Activated naive CD8-positive, alpha-beta T cell treated with anti-CD3 and anti-CD28 coated beads for 36 hours (primary cell): Measurements from ENCODE around the gene NUAK1. TPM values are rescaled to one million over a fixed set of nuclear protein-coding genes. Genes with fewer than 3 reads are reported as not detected.

Experiments
- DNase-seq: peaks from one replicate; pipeline ENCODE4 v3.0.0; 2021
- H3K27ac Mint-ChIP-seq: one replicate; pipeline ENCODE4 v1.8.0; 2022; ENCODE audit warnings: mild to moderate bottlenecking, moderate library complexity, mixed read lengths
- H3K27me3 Mint-ChIP-seq: one replicate; pipeline ENCODE4 v1.8.0; 2022; ENCODE audit warnings: mild to moderate bottlenecking, mixed read lengths
- H3K36me3 Mint-ChIP-seq: one replicate; pipeline ENCODE4 v1.8.0; 2021; ENCODE audit warnings: mild to moderate bottlenecking, mixed read lengths
- H3K4me1 Mint-ChIP-seq: one replicate; pipeline ENCODE4 v1.8.0; 2021; ENCODE audit warnings: mixed read lengths
- H3K4me3 Mint-ChIP-seq: one replicate; pipeline ENCODE4 v1.8.0; 2022; ENCODE audit warnings: mild to moderate bottlenecking, moderate library complexity, mixed read lengths
- H3K9me3 Mint-ChIP-seq: one replicate; pipeline ENCODE4 v1.8.0; 2022; ENCODE audit warnings: mixed read lengths
- total RNA-seq, 2 experiments: library from RNA; stranded (reverse); gene quantifications; one replicate each; pipeline ENCODE4 v1.2.3, GENCODE V29; 2021

The NUAK1 gene
- total RNA-seq, 2 experiments from 2014 or later, result not detected

DNA sequence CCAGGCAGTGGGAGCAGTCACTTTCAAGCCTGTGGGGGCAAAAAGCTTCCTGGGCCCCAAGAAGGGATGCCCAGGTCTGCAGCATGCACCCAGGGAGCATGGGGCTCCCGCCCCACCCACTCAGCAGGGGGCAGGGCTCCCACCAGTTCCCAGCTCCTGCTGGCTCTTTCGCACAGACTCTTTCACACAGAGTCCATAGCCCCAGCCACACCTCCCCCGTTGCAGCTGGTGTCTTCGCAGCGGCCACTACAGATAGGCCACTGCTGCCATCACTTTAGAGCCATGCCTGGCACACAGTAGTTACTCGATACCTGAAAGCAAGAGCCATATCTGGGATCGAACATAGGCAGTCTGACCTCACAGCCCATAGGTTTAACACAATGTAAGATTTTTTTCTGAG, 98.2 kb downstream of the NUAK1 start:
- no peak for DNase-seq
- no peaks in the 10 kb centered on the region for H3K36me3 Mint-ChIP-seq
- H3K4me3 Mint-ChIP-seq, result no peak overlapping the region
- no peaks in the 10 kb centered on the region for H3K9me3 Mint-ChIP-seq
- H3K27ac Mint-ChIP-seq, result no peak overlapping the region
- H3K4me1 Mint-ChIP-seq, result no peaks in the 10 kb centered on the region
- peaks cover 11% of the 10 kb centered on the region for H3K27me3 Mint-ChIP-seq

GRCh38 chr12:106039646-106040404, 98.9 kb downstream of the NUAK1 start:
- DNase-seq, result no peak
- no peaks in the 10 kb centered on the region for H3K9me3 Mint-ChIP-seq
- peaks cover 11% of the 10 kb centered on the region for H3K27me3 Mint-ChIP-seq
- H3K4me1 Mint-ChIP-seq, result no peaks in the 10 kb centered on the region
- no peak overlapping the region for H3K27ac Mint-ChIP-seq
- no peaks in the 10 kb centered on the region for H3K36me3 Mint-ChIP-seq
- H3K4me3 Mint-ChIP-seq, result no peak overlapping the region

DNA sequence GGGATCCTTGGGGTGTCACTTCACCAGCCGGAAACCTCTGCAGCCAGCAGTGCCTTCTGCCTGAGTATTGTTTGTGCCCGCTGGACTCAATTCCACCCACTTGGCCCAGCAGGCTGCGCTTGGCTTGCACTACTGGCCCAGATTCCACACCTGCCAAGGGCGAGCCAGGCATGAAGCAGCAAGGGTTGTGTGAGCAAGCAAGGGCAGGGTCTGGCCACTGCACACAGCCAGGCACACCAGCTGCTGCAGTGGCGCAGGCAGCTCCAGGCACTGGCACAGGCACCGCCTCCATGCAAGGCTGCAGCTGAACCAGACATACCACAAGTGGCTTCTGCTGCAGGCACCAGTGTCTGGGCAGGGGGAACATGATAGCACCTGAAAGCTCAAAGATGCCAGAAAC, 99.5 kb downstream of the NUAK1 start:
- H3K36me3 Mint-ChIP-seq, result no peaks in the 10 kb centered on the region
- DNase-seq, result no peak
- H3K4me1 Mint-ChIP-seq, result no peaks in the 10 kb centered on the region
- H3K9me3 Mint-ChIP-seq, result no peaks in the 10 kb centered on the region
- no peak overlapping the region for H3K27ac Mint-ChIP-seq
- no peak overlapping the region for H3K4me3 Mint-ChIP-seq
- H3K27me3 Mint-ChIP-seq, result peaks cover 11% of the 10 kb centered on the region

- no peak overlapping the region for H3K27ac Mint-ChIP-seq
- DNase-seq, result no peak
- no peaks in the 10 kb centered on the region for H3K4me1 Mint-ChIP-seq
- H3K27me3 Mint-ChIP-seq, result peaks cover 11% of the 10 kb centered on the region
- no peaks in the 10 kb centered on the region for H3K9me3 Mint-ChIP-seq
- no peaks in the 10 kb centered on the region for H3K36me3 Mint-ChIP-seq
- no peak overlapping the region for H3K4me3 Mint-ChIP-seq
These were observed 101.0 kb downstream of the NUAK1 start for GRCh38 chr12:106037524-106038298.

DNA sequence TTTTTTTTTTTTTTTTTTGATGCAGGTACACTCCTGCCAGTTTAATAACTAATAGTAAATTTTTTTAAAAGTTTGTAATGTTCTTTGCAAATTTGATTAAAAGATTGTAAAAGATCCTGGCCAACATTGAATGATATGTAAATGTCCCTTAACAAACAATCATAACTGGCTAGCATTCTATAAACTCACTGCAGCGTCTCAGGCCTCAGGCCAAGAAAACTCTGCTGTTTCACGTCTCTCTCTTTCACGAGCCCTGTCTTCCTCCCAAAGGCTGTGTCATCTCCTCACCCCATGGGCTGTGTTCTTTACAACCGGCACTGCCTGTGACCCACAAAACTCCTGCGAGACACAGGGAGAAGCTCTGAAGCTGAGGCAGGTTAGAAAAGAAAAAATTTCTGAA, 103.3 kb downstream of the NUAK1 start:
- no peak overlapping the region for H3K27ac Mint-ChIP-seq

GRCh38 chr12:106034316-106034715, 104.4 kb downstream of the NUAK1 start:
- no peak overlapping the region for H3K4me3 Mint-ChIP-seq
- no peak overlapping the region for H3K27ac Mint-ChIP-seq
- no peak for DNase-seq
- no peaks in the 10 kb centered on the region for H3K4me1 Mint-ChIP-seq
- H3K36me3 Mint-ChIP-seq, result no peaks in the 10 kb centered on the region
- peaks cover 6% of the 10 kb centered on the region for H3K27me3 Mint-ChIP-seq
- H3K9me3 Mint-ChIP-seq, result no peaks in the 10 kb centered on the region

More for the DNA sequence above, 103.3 kb downstream of the NUAK1 start:
- no peak for DNase-seq
- Mint-ChIP-seq H3K27me3 (peaks cover 6% of the 10 kb centered on the region), H3K36me3 (no peaks in the 10 kb centered on the region), H3K9me3 (no peaks in the 10 kb centered on the region), H3K4me1 (no peaks in the 10 kb centered on the region), H3K4me3 (no peak overlapping the region)

DNA sequence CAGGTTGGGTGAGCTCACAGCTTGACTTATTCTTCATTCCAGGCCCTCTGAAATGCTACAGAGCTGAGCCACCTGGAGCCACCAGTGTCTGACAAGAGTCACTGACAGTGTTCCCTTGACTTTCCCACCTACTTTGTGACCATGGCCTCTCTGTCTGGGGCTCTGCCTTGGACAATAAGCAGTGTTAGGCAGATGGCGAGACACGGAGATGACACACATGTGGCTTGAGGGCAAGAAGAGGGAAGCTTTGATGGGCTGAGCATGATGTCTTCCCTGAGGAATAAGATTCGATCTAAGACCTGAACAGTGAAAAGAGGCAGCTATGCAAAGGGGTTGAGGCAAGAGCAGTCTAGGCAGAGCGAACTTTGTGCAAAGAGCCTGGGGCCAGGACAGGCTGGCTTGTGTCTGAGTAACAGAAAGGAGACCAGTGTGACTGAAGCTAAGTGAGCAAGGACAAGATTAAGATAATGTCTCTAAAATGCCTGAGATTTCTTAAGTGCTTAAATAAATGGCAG, 105.5 kb downstream of the NUAK1 start:
- H3K27ac Mint-ChIP-seq, result no peak overlapping the region
- no peaks in the 10 kb centered on the region for H3K4me1 Mint-ChIP-seq
- H3K9me3 Mint-ChIP-seq, result no peaks in the 10 kb centered on the region
- peaks cover 8% of the 10 kb centered on the region for H3K27me3 Mint-ChIP-seq
- DNase-seq, result no peak
- H3K4me3 Mint-ChIP-seq, result no peak overlapping the region
- no peaks in the 10 kb centered on the region for H3K36me3 Mint-ChIP-seq

- Mint-ChIP-seq H3K36me3 (no peaks in the 10 kb centered on the region), H3K9me3 (no peaks in the 10 kb centered on the region), H3K4me1 (no peaks in the 10 kb centered on the region), H3K27me3 (peaks cover 10% of the 10 kb centered on the region), H3K27ac (no peak overlapping the region), H3K4me3 (no peak overlapping the region)
- no peak for DNase-seq
These were observed 106.2 kb downstream of the NUAK1 start for GRCh38 chr12:106032623-106032925.

GRCh38 chr12:106031761-106032622, 106.8 kb downstream of the NUAK1 start:
- Mint-ChIP-seq H3K27ac (no peak overlapping the region), H3K36me3 (no peaks in the 10 kb centered on the region), H3K27me3 (peaks cover 12% of the 10 kb centered on the region), H3K4me3 (no peak overlapping the region), H3K9me3 (no peaks in the 10 kb centered on the region), H3K4me1 (no peaks in the 10 kb centered on the region)
- no peak for DNase-seq

GRCh38 chr12:106030210-106031071, 108.3 kb downstream of the NUAK1 start:
- Mint-ChIP-seq H3K36me3 (no peaks in the 10 kb centered on the region), H3K27me3 (peaks cover 16% of the 10 kb centered on the region), H3K4me1 (no peaks in the 10 kb centered on the region), H3K9me3 (no peaks in the 10 kb centered on the region), H3K27ac (no peak overlapping the region), H3K4me3 (no peak overlapping the region)
- no peak for DNase-seq

- DNase-seq, result no peak
- Mint-ChIP-seq H3K36me3 (no peaks in the 10 kb centered on the region), H3K9me3 (no peaks in the 10 kb centered on the region), H3K4me1 (no peaks in the 10 kb centered on the region), H3K27ac (no peak overlapping the region), H3K4me3 (no peak overlapping the region), H3K27me3 (peaks cover 16% of the 10 kb centered on the region)
These were observed 109.2 kb downstream of the NUAK1 start for GRCh38 chr12:106029532-106029931.

DNA sequence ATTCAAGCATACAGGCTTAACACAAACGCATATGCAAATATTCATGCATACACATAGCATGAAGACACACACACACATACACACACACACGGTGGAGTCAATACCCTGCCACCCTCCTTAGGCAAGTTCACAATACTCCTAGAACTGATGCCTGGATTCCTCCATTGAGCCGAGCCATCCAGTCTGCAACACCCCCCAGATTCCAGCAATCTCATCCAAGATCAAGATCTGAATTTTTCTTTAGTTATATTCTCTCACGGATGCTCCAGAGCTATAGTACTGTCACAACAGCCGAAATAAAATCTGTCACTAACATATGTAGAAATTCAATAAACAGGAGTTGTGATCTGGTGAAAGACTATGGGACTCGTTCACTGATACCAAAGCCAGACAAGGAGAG, 110.8 kb downstream of the NUAK1 start:
- peaks cover 2% of the 10 kb centered on the region for H3K36me3 Mint-ChIP-seq
- H3K4me3 Mint-ChIP-seq, result no peak overlapping the region
- H3K27ac Mint-ChIP-seq, result no peak overlapping the region
- H3K27me3 Mint-ChIP-seq, result peaks cover 16% of the 10 kb centered on the region
- DNase-seq, result no peak
- H3K4me1 Mint-ChIP-seq, result no peaks in the 10 kb centered on the region
- H3K9me3 Mint-ChIP-seq, result no peaks in the 10 kb centered on the region

GRCh38 chr12:106027286-106027685, 111.5 kb downstream of the NUAK1 start:
- Mint-ChIP-seq H3K9me3 (no peaks in the 10 kb centered on the region), H3K4me1 (no peaks in the 10 kb centered on the region), H3K4me3 (no peak overlapping the region), H3K27ac (no peak overlapping the region), H3K27me3 (peaks cover 16% of the 10 kb centered on the region), H3K36me3 (peaks cover 2% of the 10 kb centered on the region)
- DNase-seq, result no peak

DNA sequence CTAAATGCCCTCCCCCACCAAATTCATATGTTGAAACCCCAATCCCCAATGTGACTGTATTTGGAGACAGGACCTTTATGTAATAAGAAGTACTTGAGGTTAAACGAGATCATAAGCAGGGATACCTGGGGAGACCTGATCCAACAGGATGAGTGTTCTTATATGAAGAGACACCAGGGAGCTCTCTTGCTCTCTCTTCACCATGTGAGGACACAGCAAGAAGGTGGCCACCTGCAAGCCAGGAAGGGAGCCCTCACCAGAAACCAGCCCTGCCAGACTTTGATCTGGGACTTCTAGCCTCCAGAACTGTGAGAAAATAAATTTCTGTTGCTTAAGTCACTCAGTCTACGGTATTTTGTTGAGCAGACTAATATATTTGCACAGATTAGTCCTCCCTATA, 113.6 kb downstream of the NUAK1 start:
- Mint-ChIP-seq H3K4me3 (no peak overlapping the region), H3K36me3 (peaks cover 2% of the 10 kb centered on the region), H3K4me1 (no peaks in the 10 kb centered on the region), H3K9me3 (peaks cover under 1% of the 10 kb centered on the region), H3K27ac (no peak overlapping the region), H3K27me3 (peaks cover 16% of the 10 kb centered on the region)
- no peak for DNase-seq
